ENCODE data around the gene MUC6. TPM values are rescaled to one million over a fixed set of nuclear protein-coding genes. Genes with fewer than 3 reads are reported as not detected.
A peak's percentile ranks its signal among the peaks of the same experiment; 100 is the strongest.

The MUC6 gene
- total RNA-seq, 1 experiment from 2014 or later, result not detected

DNA sequence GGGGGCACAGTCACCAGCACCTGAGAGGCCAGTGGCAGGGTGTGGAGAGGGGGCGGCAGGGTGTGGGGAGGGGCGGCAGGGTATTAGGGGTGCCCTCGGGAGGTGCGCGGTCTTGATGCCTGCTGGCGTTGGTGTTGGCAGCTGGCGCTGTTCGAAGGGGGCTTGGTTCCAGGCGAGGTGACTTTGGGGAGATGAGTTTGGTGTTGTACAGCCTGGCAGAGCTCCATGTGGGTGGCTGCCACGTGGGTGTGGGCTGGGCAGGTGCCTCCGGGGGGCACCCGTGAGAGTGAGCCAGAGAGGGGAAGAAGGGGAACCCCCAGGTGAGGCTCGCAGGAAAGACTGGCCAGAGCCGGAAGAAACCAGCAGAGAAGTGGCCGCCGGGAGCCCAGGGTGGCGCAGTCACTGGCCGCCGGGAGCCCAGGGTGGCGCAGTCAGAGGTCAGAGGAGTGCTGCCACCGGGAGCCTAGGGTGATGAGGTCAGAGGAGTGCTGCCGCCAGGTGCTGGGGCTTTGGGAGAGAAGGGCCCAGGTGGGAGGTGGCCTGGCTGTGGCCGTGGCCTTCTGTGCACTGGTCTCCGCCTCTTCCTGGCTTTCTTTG is 44.7 kb downstream of the MUC6 start:
- no peak for DNase-seq (ENCODE audit: unreplicated experiment)
- Mint-ChIP-seq H3K9me3 (ENCODE audit: unreplicated experiment) (no peaks in the 10 kb centered on the region), H3K27ac (ENCODE audit: low read depth, unreplicated experiment) (peak overlapping the region; percentile 70), H3K4me3 (ENCODE audit: unreplicated experiment) (no peak overlapping the region), H3K4me1 (ENCODE audit: insufficient read depth, unreplicated experiment) (no peaks in the 10 kb centered on the region), H3K27me3 (ENCODE audit: insufficient read depth, unreplicated experiment) (no peaks in the 10 kb centered on the region), H3K36me3 (ENCODE audit: insufficient read depth, unreplicated experiment) (peaks cover 42% of the 10 kb centered on the region)
- intact Hi-C loops (cut with micrococcal nuclease), result no loop called here
- CTCF ChIA-PET, result interaction anchor here (0.6 kb wide), 2 partner anchors 94 to 1314 kb away, joined by 3 read pairs; no protein-coding TSS in a partner anchor
- POLR2A ChIA-PET, result no interaction called here
- TF ChIP-seq, protein P1, sequence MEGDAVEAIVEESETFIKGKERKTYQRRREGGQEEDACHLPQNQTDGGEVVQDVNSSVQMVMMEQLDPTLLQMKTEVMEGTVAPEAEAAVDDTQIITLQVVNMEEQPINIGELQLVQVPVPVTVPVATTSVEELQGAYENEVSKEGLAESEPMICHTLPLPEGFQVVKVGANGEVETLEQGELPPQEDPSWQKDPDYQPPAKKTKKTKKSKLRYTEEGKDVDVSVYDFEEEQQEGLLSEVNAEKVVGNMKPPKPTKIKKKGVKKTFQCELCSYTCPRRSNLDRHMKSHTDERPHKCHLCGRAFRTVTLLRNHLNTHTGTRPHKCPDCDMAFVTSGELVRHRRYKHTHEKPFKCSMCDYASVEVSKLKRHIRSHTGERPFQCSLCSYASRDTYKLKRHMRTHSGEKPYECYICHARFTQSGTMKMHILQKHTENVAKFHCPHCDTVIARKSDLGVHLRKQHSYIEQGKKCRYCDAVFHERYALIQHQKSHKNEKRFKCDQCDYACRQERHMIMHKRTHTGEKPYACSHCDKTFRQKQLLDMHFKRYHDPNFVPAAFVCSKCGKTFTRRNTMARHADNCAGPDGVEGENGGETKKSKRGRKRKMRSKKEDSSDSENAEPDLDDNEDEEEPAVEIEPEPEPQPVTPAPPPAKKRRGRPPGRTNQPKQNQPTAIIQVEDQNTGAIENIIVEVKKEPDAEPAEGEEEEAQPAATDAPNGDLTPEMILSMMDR (IDR thresholded peaks at IDR 0.05; ENCODE audit: unreplicated experiment), result no peak
- BruUV-seq (replicated peaks), result no TSS peak

DNA sequence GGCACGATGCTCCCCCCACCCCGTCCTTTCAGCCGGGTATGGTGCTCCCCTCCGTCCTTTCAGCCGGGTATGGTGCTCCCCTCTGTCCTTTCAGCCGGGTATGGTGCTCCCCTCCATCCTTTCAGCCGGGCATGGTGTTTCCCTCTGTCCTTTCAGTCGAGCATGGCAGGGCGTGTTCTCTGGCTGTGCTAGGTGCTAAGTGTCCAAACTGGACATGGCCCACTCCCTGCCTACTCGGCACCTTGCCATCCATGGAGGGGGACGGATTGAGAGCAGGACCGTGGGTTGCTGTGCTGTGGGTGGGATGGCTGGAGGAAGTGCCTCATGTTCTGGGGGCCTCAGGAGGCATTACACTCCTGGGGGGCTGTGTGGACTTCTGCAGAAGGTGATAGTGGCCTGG is 45.5 kb downstream of the MUC6 start:
- H3K9me3 Mint-ChIP-seq (ENCODE audit: unreplicated experiment), result no peaks in the 10 kb centered on the region

GRCh38 chr11:990101-990500 is 46.4 kb downstream of the MUC6 start:
- peaks cover 52% of the 10 kb centered on the region for H3K36me3 Mint-ChIP-seq (ENCODE audit: insufficient read depth, unreplicated experiment)
- ChIA-PET POLR2A (no interaction called here), CTCF (no interaction called here)
- no peak overlapping the region for H3K4me3 Mint-ChIP-seq (ENCODE audit: unreplicated experiment)
- intact Hi-C loops (cut with micrococcal nuclease), result no loop called here
- no peak overlapping the region for H3K27ac Mint-ChIP-seq (ENCODE audit: low read depth, unreplicated experiment)
- H3K9me3 Mint-ChIP-seq (ENCODE audit: unreplicated experiment), result no peaks in the 10 kb centered on the region
- no peaks in the 10 kb centered on the region for H3K4me1 Mint-ChIP-seq (ENCODE audit: insufficient read depth, unreplicated experiment)
- TF ChIP-seq, protein P1 (IDR thresholded peaks at IDR 0.05; ENCODE audit: unreplicated experiment), result no peak
- no peak for DNase-seq (ENCODE audit: unreplicated experiment)
- no peaks in the 10 kb centered on the region for H3K27me3 Mint-ChIP-seq (ENCODE audit: insufficient read depth, unreplicated experiment)
- no TSS peak for BruUV-seq (replicated peaks)

More for the DNA sequence above, 45.5 kb downstream of the MUC6 start:
- H3K27me3 Mint-ChIP-seq (ENCODE audit: insufficient read depth, unreplicated experiment), result no peaks in the 10 kb centered on the region
- H3K4me3 Mint-ChIP-seq (ENCODE audit: unreplicated experiment), result no peak overlapping the region
- TF ChIP-seq, protein P1 (IDR thresholded peaks at IDR 0.05; ENCODE audit: unreplicated experiment), result no peak
- H3K36me3 Mint-ChIP-seq (ENCODE audit: insufficient read depth, unreplicated experiment), result peaks cover 49% of the 10 kb centered on the region
- H3K27ac Mint-ChIP-seq (ENCODE audit: low read depth, unreplicated experiment), result peak overlapping the region; percentile 70
- intact Hi-C loops (cut with micrococcal nuclease), result no loop called here
- ChIA-PET CTCF (no interaction called here), POLR2A (no interaction called here)
- no TSS peak for BruUV-seq (replicated peaks)
- no peaks in the 10 kb centered on the region for H3K4me1 Mint-ChIP-seq (ENCODE audit: insufficient read depth, unreplicated experiment)
- DNase-seq (ENCODE audit: unreplicated experiment), result no peak

- intact Hi-C loops (cut with micrococcal nuclease), result no loop called here
- Mint-ChIP-seq H3K27me3 (ENCODE audit: insufficient read depth, unreplicated experiment) (no peaks in the 10 kb centered on the region), H3K9me3 (ENCODE audit: unreplicated experiment) (no peaks in the 10 kb centered on the region), H3K4me3 (ENCODE audit: unreplicated experiment) (no peak overlapping the region), H3K27ac (ENCODE audit: low read depth, unreplicated experiment) (no peak overlapping the region), H3K36me3 (ENCODE audit: insufficient read depth, unreplicated experiment) (peaks cover 65% of the 10 kb centered on the region), H3K4me1 (ENCODE audit: insufficient read depth, unreplicated experiment) (no peaks in the 10 kb centered on the region)
- CTCF ChIA-PET, result no interaction called here
- TF ChIP-seq, protein P1 (IDR thresholded peaks at IDR 0.05; ENCODE audit: unreplicated experiment), result no peak
- POLR2A ChIA-PET, result no interaction called here
- no TSS peak for BruUV-seq (replicated peaks)
- DNase-seq (ENCODE audit: unreplicated experiment), result no peak
Observed at GRCh38 chr11:987671-988070, 48.8 kb downstream of the MUC6 start.
